K562 (cell line): ENCODE measurements around the gene OCIAD2. TPM values are rescaled to one million over a fixed set of nuclear protein-coding genes. Genes with fewer than 3 reads are reported as not detected.
A peak's percentile ranks its signal among the peaks of the same experiment; 100 is the strongest.

Source experiments
- BHLHE40 ChIP-seq: IDR thresholded peaks from 2 replicates; pipeline ENCODE4 v1.6.1; 2011; ENCODE audit warnings: low read length, improper control_type of control experiment
- ESRRA ChIP-seq: fragments of 450-650 bp; IDR thresholded peaks from 2 replicates; pipeline ENCODE4 v1.6.1; 2014; ENCODE audit warnings: low read depth, mild to moderate bottlenecking, moderate library complexity, borderline replicate concordance
- HDAC1 ChIP-seq, 2 experiments: fragments of 450-650 bp; IDR thresholded peaks; 2 replicates each; pipeline ENCODE4 v1.6.1; 2016 to 2017; ENCODE audit warnings: inconsistent platforms in 1 of 2, mild to moderate bottlenecking in 1 of 2, moderate library complexity in 1 of 2
- LEF1 ChIP-seq: fragments of 450-650 bp; IDR thresholded peaks from 2 replicates; pipeline ENCODE4 v1.6.1; 2016; ENCODE audit warnings: mild to moderate bottlenecking
- MAFK ChIP-seq: IDR thresholded peaks from 2 replicates; pipeline ENCODE4 v1.6.1; 2011; ENCODE audit warnings: low read length, improper control_type of control experiment
- MCM5 ChIP-seq: fragments of 450-650 bp; IDR thresholded peaks from 2 replicates; pipeline ENCODE4 v1.6.1; 2016; ENCODE audit warnings: low read depth
- MYBL2 ChIP-seq, 2 experiments: fragments of 450-650 bp in 1 of 2; sonication (generic) in 1 of 2; formaldehyde crosslinking in 1 of 2; IDR thresholded peaks; 2 replicates each; pipeline versions ENCODE4 v1.6.1 to v1.8.1; 2017 to 2022; ENCODE audit warnings: borderline replicate concordance in 1 of 2, inconsistent platforms in 1 of 2, low read depth in 1 of 2, mild to moderate bottlenecking in 1 of 2, missing genetic modification reagents in 1 of 2, moderate library complexity in 1 of 2
- NCOR1 ChIP-seq: fragments of 450-650 bp; IDR thresholded peaks from 2 replicates; pipeline ENCODE4 v1.6.1; 2016; ENCODE audit warnings: mild to moderate bottlenecking, moderate library complexity
- NR0B1 ChIP-seq: fragments of 450-650 bp; IDR thresholded peaks from one replicate; pipeline ENCODE4 v1.6.1; 2018; ENCODE audit warnings: mild to moderate bottlenecking, moderate library complexity; ENCODE audit not compliant: partially characterized antibody
- NUFIP1 ChIP-seq: fragments of 450-650 bp; IDR thresholded peaks from 2 replicates; pipeline ENCODE4 v1.6.1; 2018; ENCODE audit not compliant: partially characterized antibody
- PATZ1 ChIP-seq: fragments of 250-450 bp; sonication (Bioruptor Pico); IDR thresholded peaks from 2 replicates; pipeline ENCODE4 v1.5.0; 2020; ENCODE audit warnings: mild to moderate bottlenecking, borderline replicate concordance
- POLR2B ChIP-seq: fragments of 450-650 bp; IDR thresholded peaks from 2 replicates; pipeline ENCODE4 v1.6.1; 2018; ENCODE audit warnings: low read depth; ENCODE audit not compliant: partially characterized antibody
- TAF15 ChIP-seq: fragments of 200-400 bp; formaldehyde crosslinking; IDR thresholded peaks from 2 replicates; pipeline ENCODE4 v1.6.1; 2017; ENCODE audit warnings: mild to moderate bottlenecking, low read depth, low read length, moderate library complexity
- TAL1 ChIP-seq: fragments of 450-650 bp; IDR thresholded peaks from 2 replicates; pipeline ENCODE4 v1.6.1; 2016; ENCODE audit warnings: mild to moderate bottlenecking
- ZBTB5 ChIP-seq: fragments of 450-650 bp; IDR thresholded peaks from 2 replicates; pipeline ENCODE4 v1.6.1; 2017; ENCODE audit warnings: antibody characterized with exemption
- polyA plus RNA-seq, 8 experiments: library from polyadenylated mRNA; depleted of rRNA in 4 of 8; stranded (reverse) in 5 of 8; unstranded in 3 of 8; fragments of >200 nt; fragmentation: Nextera tagmentation in 2 of 8; fragmentation: Illumina TruSeq in 1 of 8; extraction: Ambion mirVana in 2 of 8; extraction: Trizol in 1 of 8; gene quantifications; 2 replicates each; pipeline versions ENCODE4 v1.2.1 to v1.2.3, GENCODE V29; 2011 to 2014; ENCODE audit warnings: inconsistent platforms in 1 of 8, missing spikeins in 1 of 8
- total RNA-seq, 7 experiments: library from RNA; depleted of rRNA in 6 of 7; stranded (reverse); fragments of >200 nt in 6 of 7; fragmentation: Illumina TruSeq in 2 of 7; extraction: Trizol in 2 of 7; gene quantifications; 2 replicates each; pipeline versions ENCODE4 v1.2.1 to v1.2.3, GENCODE V29; 2011 to 2021; ENCODE audit warnings: low replicate concordance in 1 of 7

Gene OCIAD2
- total and polyA plus RNA-seq, 9 of the 15 experiments (the other 6 are each of a cell fraction or from before 2014, with no cell fraction given) = 0.11 to 0.98 TPM; not detected in 7

- TF ChIP-seq NCOR1 = peak; percentile 77
- no peak for TF ChIP-seq POLR2B
- no peak for TF ChIP-seq ZBTB5
- TF ChIP-seq MCM5 = no peak
- no peak for TF ChIP-seq MYBL2 (IDR thresholded peaks at IDR 0.05; ENCODE audit: low read depth)
- TF ChIP-seq MYBL2 (CRISPR knock-in tag; IDR thresholded peaks at IDR 0.05; ENCODE audit: borderline replicate concordance) = no peak
- no peak for TF ChIP-seq BHLHE40
- no peak for TF ChIP-seq NR0B1
- TF ChIP-seq LEF1 = peak; percentile 69; the same call in 1 of the 2 replicates
- TF ChIP-seq HDAC1 (IDR thresholded peaks at IDR 0.05) = peak in 1 of 2 experiments; percentile 57; a peak in 2 of 4 replicates
- TF ChIP-seq PATZ1 (CRISPR knock-in tag) = no peak
- no peak for TF ChIP-seq TAF15
- TF ChIP-seq TAL1 = peak; percentile 87
- no peak for TF ChIP-seq NUFIP1
- no peak for TF ChIP-seq ESRRA
- no peak for TF ChIP-seq MAFK
These were observed 52.8 kb downstream of the OCIAD2 start (continued) for GRCh38 chr4:48853604-48854394.
